SK-N-SH (cell line): Measurements from ENCODE around the gene LIM2. TPM values are rescaled to one million over a fixed set of nuclear protein-coding genes. Genes with fewer than 3 reads are reported as not detected.

Experiments
- CTCF ChIA-PET: fragments of 300-600, 350-600 bp; formaldehyde crosslinking; extraction: SDS; loops from one replicate; lab custom pipeline; 2021; lab: Yijun Ruan, JAX
- POLR2A ChIA-PET: fragments of 350-600 bp; sonication (Branson Sonifier 250); formaldehyde crosslinking; extraction: SDS; loops from one replicate; lab custom pipeline; 2020; ENCODE audit warnings: antibody characterized with exemption, inconsistent platforms; lab: Yijun Ruan, JAX
- DNase-seq: peaks from one replicate; pipeline ENCODE4 v3.0.0; 2012
- H2AFZ ChIP-seq: fragments of 200-600 bp; sonication (generic); 2 replicates; pipeline ENCODE4 v1.8.1; 2016; ENCODE audit warnings: antibody characterized with exemption, mild to moderate bottlenecking, low read depth
- H3F3A ChIP-seq: fragments of 200-600 bp; sonication (generic); replicated peaks from 2 replicates; pipeline ENCODE3; 2016; ENCODE audit warnings: antibody characterized with exemption, mild to moderate bottlenecking; ENCODE audit not compliant: insufficient read depth
- H3K27ac ChIP-seq, 2 experiments: fragments of 200-500 bp in 1 of 2; fragments of 200-600 bp in 1 of 2; sonication (Bioruptor generic) in 1 of 2; sonication (generic), shearing (Covaris generic) in 1 of 2; 2 replicates each; pipeline versions ENCODE4 v1.5.1 to v1.6.1; 2014 to 2016; ENCODE audit warnings: low read depth in 2 of 2, inconsistent platforms in 1 of 2, low read length in 1 of 2, mild to moderate bottlenecking in 1 of 2, mixed read lengths in 1 of 2
- H3K27me3 ChIP-seq: fragments of 200-600 bp; sonication (generic), shearing (Covaris generic); 2 replicates; pipeline ENCODE4 v1.6.1; 2016; ENCODE audit warnings: mixed run types; ENCODE audit not compliant: insufficient read depth
- H3K36me3 ChIP-seq, 2 experiments: fragments of 200-500 bp in 1 of 2; fragments of 200-600 bp in 1 of 2; sonication (Bioruptor generic) in 1 of 2; sonication (generic) in 1 of 2; replicated peaks in 1 of 2; 2 replicates each; pipeline versions ENCODE3 to v1.5.1; 2014 to 2016; ENCODE audit warnings: low read length in 1 of 2, mild to moderate bottlenecking in 1 of 2; ENCODE audit not compliant: insufficient read depth in 2 of 2, control insufficient read depth in 1 of 2
- H3K4me1 ChIP-seq, 2 experiments: fragments of 200-500 bp in 1 of 2; fragments of 200-600 bp in 1 of 2; sonication (Bioruptor generic) in 1 of 2; sonication (generic), shearing (Covaris generic) in 1 of 2; 2 replicates each; pipeline versions ENCODE4 v1.5.1 to v1.6.1; 2014 to 2016; ENCODE audit warnings: low read depth in 1 of 2, low read length in 1 of 2, mixed run types in 1 of 2; ENCODE audit not compliant: insufficient read depth in 2 of 2, control insufficient read depth in 1 of 2
- H3K4me2 ChIP-seq: fragments of 200-600 bp; sonication (generic), shearing (Covaris generic); 2 replicates; pipeline ENCODE4 v1.6.1; 2017; ENCODE audit warnings: mixed run types
- H3K4me3 ChIP-seq, 2 experiments: fragments of 200-500 bp in 1 of 2; fragments of 200-600 bp in 1 of 2; sonication (Bioruptor generic) in 1 of 2; sonication (generic), shearing (Covaris generic) in 1 of 2; 2 replicates each; pipeline versions ENCODE4 v1.5.1 to v1.8.1; 2014 to 2016; ENCODE audit warnings: low read depth in 2 of 2, inconsistent platforms in 1 of 2, low read length in 1 of 2, mild to moderate bottlenecking in 1 of 2, mixed read lengths in 1 of 2, moderate library complexity in 1 of 2
- H3K79me2 ChIP-seq: fragments of 200-600 bp; sonication (generic); 2 replicates; pipeline ENCODE4 v1.8.1; 2017; ENCODE audit warnings: mild to moderate bottlenecking; ENCODE audit not compliant: insufficient read depth
- H3K9ac ChIP-seq: fragments of 200-600 bp; sonication (generic); 2 replicates; pipeline ENCODE4 v1.6.1; 2017; ENCODE audit warnings: mixed run types
- H3K9me2 ChIP-seq: fragments of 200-600 bp; sonication (generic); 2 replicates; pipeline ENCODE4 v1.6.1; 2017; ENCODE audit warnings: mixed run types
- H3K9me3 ChIP-seq: fragments of 200-600 bp; sonication (generic); 2 replicates; pipeline ENCODE4 v1.6.1; 2017; ENCODE audit warnings: mixed run types, mild to moderate bottlenecking, moderate library complexity
- H4K20me1 ChIP-seq: fragments of 200-600 bp; sonication (generic); 2 replicates; pipeline ENCODE4 v1.6.1; 2017; ENCODE audit warnings: mild to moderate bottlenecking, mixed run types; ENCODE audit not compliant: insufficient read depth
- CTCF ChIP-seq: fragments of 200-600 bp; sonication (generic); IDR thresholded peaks from 2 replicates; pipeline ENCODE4 v1.6.1; 2017; ENCODE audit warnings: antibody characterized with exemption, mild to moderate bottlenecking, moderate library complexity
- ELF1 ChIP-seq: IDR thresholded peaks from 2 replicates; pipeline ENCODE4 v1.4.0; 2012
- FOSL2 ChIP-seq: IDR thresholded peaks from 2 replicates; pipeline ENCODE4 v1.4.0; 2012; ENCODE audit warnings: low read depth, mild to moderate bottlenecking, moderate library complexity, borderline replicate concordance
- GABPA ChIP-seq: IDR thresholded peaks from 2 replicates; pipeline ENCODE4 v1.4.0; 2012; ENCODE audit warnings: low read depth, mild to moderate bottlenecking
- JUND ChIP-seq: IDR thresholded peaks from 2 replicates; pipeline ENCODE4 v1.4.0; 2012
- MEF2A ChIP-seq: IDR thresholded peaks from 2 replicates; pipeline ENCODE4 v1.4.0; 2012; ENCODE audit warnings: low read depth, borderline replicate concordance
- MXI1 ChIP-seq: IDR thresholded peaks from 2 replicates; pipeline ENCODE4 v1.6.1; 2012; ENCODE audit warnings: mild to moderate bottlenecking, low read depth, low read length, improper control_type of control experiment
- NFIC ChIP-seq: IDR thresholded peaks from 2 replicates; pipeline ENCODE4 v1.4.0; 2012; ENCODE audit warnings: borderline replicate concordance
- NRF1 ChIP-seq: IDR thresholded peaks from 2 replicates; pipeline ENCODE4 v1.6.1; 2012; ENCODE audit warnings: low read depth, mild to moderate bottlenecking, low read length
- RAD21 ChIP-seq: IDR thresholded peaks from 2 replicates; pipeline ENCODE4 v1.6.1; 2012; ENCODE audit warnings: mild to moderate bottlenecking, low read length
- REST ChIP-seq: IDR thresholded peaks from 2 replicates; pipeline ENCODE4 v1.6.1; 2012; ENCODE audit warnings: mild to moderate bottlenecking, low read depth, low read length, moderate library complexity
- RFX5 ChIP-seq: IDR thresholded peaks from 2 replicates; pipeline ENCODE4 v1.6.1; 2012; ENCODE audit warnings: mild to moderate bottlenecking, improper control_type of control experiment, low read length
- RXRA ChIP-seq: IDR thresholded peaks from 2 replicates; pipeline ENCODE4 v1.4.0; 2012; ENCODE audit warnings: low read depth, mild to moderate bottlenecking, borderline replicate concordance
- SIN3A ChIP-seq: IDR thresholded peaks from 2 replicates; pipeline ENCODE4 v1.6.1; 2012; ENCODE audit warnings: low read depth, mild to moderate bottlenecking, low read length, moderate library complexity, borderline replicate concordance
- YY1 ChIP-seq: IDR thresholded peaks from 2 replicates; pipeline ENCODE4 v1.4.0; 2012; ENCODE audit warnings: low read depth, mild to moderate bottlenecking
- WGBS: methylation state at CpG from one replicate; pipeline ENCODE4 v1.1.6; 2017; ENCODE audit warnings: low lambda C conversion rate; 5-methylcytosine and 5-hydroxymethylcytosine counted together
- polyA plus RNA-seq, 3 experiments: library from polyadenylated mRNA; depleted of rRNA; stranded (reverse); fragments of >200 nt; gene quantifications; 2 replicates each; pipeline ENCODE4 v1.2.3, GENCODE V29; 2012

The LIM2 gene
- polyA plus RNA-seq, 1 of the 3 experiments (the other 2 are of a cell fraction): not detected

GRCh38 chr19:51430221-51430620, 42.4 kb upstream of the LIM2 start:
- CTCF ChIA-PET: interaction anchor here (1.3 kb wide), 1 partner anchor 8 kb away, joined by 6 read pairs; no protein-coding TSS in a partner anchor
- Histone ChIP-seq H3F3A (no peaks in the 10 kb centered on the region), H3K36me3 (no peaks in the 10 kb centered on the region), H3K9me3 (no peaks in the 10 kb centered on the region), H3K9me2 (no peaks in the 10 kb centered on the region), H3K4me1 (no peaks in the 10 kb centered on the region), H3K27ac (no peak overlapping the region), H3K4me3 (no peak overlapping the region), H3K4me2 (no peak overlapping the region), H3K9ac (no peak overlapping the region), H3K27me3 (peaks cover 27% of the 10 kb centered on the region), H3K79me2 (no peaks in the 10 kb centered on the region), H4K20me1 (no peaks in the 10 kb centered on the region), H2AFZ (no peak overlapping the region)
- 0% methylated on average over 3 of the region's 3 CpGs for WGBS
- POLR2A ChIA-PET: no interaction called here
- no peak for DNase-seq
- TF ChIP-seq MXI1 (no peak), GABPA (no peak), NRF1 (no peak)

- Histone ChIP-seq H3F3A (no peaks in the 10 kb centered on the region), H3K4me2 (no peak overlapping the region), H3K79me2 (no peaks in the 10 kb centered on the region), H3K9me2 (no peaks in the 10 kb centered on the region), H3K4me3 (no peak overlapping the region)
- POLR2A ChIA-PET: no interaction called here
- no peak for TF ChIP-seq RAD21
- TF ChIP-seq MXI1: no peak
- TF ChIP-seq JUND: no peak
- TF ChIP-seq RFX5: no peak
- TF ChIP-seq ELF1: no peak
- no peak for TF ChIP-seq REST
- no peak for TF ChIP-seq SIN3A
- TF ChIP-seq YY1: no peak
- TF ChIP-seq NFIC: no peak
- TF ChIP-seq GABPA: no peak
- TF ChIP-seq RXRA: no peak
- no peak for TF ChIP-seq CTCF
- TF ChIP-seq FOSL2: no peak
- TF ChIP-seq MEF2A: no peak
- TF ChIP-seq, all 33 proteins: peak for 0
- no peaks in the 10 kb centered on the region for H4K20me1 ChIP-seq
- no peak overlapping the region for H2AFZ ChIP-seq
- no peak overlapping the region for H3K9ac ChIP-seq
- CTCF ChIA-PET: interaction anchor here (1.2 to 1.4 kb wide), 3 partner anchors 13 to 230 kb away, joined by 3 to 6 read pairs (median 4); no protein-coding TSS in a partner anchor
- peaks cover 17% of the 10 kb centered on the region for H3K27me3 ChIP-seq
- DNase-seq: no peak
- H3K36me3 ChIP-seq: no peaks in the 10 kb centered on the region
- H3K9me3 ChIP-seq: no peaks in the 10 kb centered on the region
- no peaks in the 10 kb centered on the region for H3K4me1 ChIP-seq
- no peak overlapping the region for H3K27ac ChIP-seq
- WGBS: 7% methylated on average over 3 of the region's 3 CpGs
Observed at GRCh38 chr19:51427201-51427600, 39.4 kb upstream of the LIM2 start.
